NCI-H526 (cell line): ENCODE measurements around the gene COPS8.
A peak's percentile ranks its signal among the peaks of the same experiment; 100 is the strongest.

ENCODE experiments used
- DNase-seq, 2 experiments: peaks; one replicate each; lab custom pipeline; 2025; lab: John Stamatoyannopoulos, UW

The COPS8 gene

DNA sequence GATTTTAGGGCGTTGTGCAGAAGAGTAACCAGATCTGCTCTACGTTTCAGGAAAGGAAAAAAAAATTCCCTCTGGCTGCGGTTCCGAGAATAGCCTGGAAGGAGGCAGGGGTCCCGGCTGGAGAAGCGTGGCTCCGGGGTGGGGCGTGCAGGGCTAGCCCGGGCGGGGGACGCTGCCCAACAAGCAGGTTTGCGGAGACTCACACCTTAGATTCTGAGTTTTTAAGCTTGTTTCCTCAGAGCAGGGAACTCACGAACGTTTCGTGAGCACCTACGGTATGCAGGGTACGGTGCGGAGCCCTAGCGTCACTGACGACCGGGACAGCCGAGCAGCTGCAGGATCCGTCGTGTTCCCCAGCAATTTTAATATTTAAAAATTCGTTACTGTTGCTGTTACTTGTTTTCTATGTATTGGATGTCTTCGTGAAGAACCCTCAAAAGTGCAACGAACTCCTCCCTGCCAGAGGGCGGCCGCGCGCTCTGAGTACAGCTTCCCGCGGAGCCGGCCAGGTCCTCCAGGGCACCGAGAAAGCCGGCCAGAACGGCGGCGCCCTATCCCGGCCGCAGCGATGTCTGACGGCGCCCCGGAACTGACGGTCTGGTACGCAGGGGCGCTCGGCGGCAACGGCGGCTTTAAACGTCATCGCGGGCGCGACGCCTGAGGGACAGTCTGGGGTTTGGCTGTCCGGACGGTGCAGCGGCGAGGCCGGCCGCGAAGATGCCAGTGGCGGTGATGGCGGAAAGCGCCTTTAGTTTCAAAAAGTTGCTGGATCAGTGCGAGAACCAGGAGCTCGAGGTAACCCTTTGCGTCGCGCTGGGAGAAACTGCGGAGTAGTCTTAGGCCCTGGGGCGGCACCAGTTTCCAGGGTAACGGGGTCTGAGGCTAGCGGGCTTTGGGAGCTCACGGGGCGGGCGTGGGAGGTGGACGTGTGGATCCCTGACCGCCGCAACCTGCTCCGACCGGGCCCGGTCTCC is at the start of gene COPS8:
TSS of gene COPS8 (plus strand) at position 642 of the 974 bp plus-strand sequence. CDS start at position 718, 76 bp downstream.
- DNase-seq = peak; percentile 80 to 97

GRCh38 chr2:237039301-237040031 is 46.2 kb upstream of the COPS8 start:
- DNase-seq = no peak

GRCh38 chr2:237041231-237041630 is 44.5 kb upstream of the COPS8 start:
- DNase-seq = no peak

GRCh38 chr2:237042101-237042500 is 43.6 kb upstream of the COPS8 start:
- DNase-seq = no peak

DNA sequence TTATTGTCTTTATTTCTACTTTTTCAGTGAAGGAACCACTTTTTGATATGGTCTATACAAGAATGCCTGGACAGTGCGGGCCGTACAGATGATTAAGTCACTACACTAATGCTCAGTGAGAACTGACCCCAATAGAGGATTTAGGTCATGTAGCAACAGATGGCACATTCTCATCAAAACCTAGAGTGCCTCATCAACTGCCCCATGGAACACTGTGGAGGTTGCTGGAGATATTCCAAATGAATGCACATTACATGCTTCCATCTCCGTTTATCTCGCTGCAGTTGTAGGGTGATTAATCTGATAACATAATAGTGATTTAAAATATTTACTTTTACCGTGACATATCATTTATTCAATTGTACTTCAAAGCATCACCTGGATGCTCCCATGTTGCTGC is 41.8 kb upstream of the COPS8 start:
- DNase-seq = no peak

DNA sequence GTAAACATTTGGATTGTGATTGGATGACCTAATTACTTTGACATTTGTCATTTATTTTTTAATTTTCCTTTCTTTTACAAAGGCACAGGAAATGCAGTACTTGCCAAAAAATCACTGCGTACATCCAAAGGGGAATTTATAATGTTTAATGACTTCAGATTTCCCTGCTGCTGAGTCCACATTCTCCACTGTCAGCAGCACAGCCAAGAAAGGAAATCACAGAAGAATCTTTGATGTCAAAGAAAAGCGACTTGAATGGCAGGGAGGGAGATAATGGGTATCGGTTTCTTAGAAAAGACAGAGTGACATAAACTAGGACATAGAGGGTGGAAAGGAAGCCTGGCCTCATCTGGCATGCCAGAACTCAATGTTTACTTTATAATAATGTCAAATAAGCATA is 41.4 kb upstream of the COPS8 start:
- no peak for DNase-seq

DNA sequence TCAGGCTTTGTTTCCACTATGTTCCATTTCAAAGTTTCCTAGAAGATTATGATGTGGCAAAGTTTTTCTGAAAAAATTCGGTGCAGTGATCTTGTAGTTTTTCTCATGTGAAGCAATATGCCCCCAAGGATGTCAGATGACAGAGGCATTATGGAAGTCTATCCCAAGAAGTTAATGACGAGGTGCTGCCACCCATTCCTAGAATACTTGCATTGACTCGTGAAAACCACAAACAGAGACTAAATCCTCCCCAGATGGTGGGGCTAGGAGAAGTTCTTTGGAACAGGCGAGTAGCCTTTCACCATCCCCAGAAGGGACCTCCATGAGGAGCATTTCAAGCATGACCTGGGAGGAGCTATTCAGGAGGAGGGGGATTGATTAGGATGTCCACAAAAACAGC is 40.2 kb upstream of the COPS8 start:
- DNase-seq = no peak

GRCh38 chr2:237048595-237048994 is 37.1 kb upstream of the COPS8 start:
- DNase-seq = no peak

DNA sequence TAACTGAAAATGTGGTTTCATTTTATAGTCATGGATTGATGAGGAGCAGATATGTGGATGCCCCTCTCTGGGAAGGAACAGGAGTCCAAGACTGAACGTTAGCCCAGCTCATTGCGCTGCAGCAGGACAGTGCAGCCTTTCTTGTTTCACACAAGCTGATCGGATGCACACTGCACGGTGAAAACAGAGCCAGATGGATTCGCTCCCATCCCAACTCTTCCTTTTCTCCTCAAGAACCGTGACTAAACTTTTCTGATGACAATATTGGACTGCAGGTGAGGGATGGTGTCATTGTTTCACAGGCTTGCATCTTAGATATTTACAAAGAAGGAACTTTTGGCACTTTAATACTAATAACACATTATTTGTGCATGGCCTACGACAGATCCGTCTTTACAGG is 33.8 kb upstream of the COPS8 start:
- peak; percentile 20 to 55 for DNase-seq

GRCh38 chr2:237053066-237053465 is 32.6 kb upstream of the COPS8 start:
- no peak for DNase-seq

DNA sequence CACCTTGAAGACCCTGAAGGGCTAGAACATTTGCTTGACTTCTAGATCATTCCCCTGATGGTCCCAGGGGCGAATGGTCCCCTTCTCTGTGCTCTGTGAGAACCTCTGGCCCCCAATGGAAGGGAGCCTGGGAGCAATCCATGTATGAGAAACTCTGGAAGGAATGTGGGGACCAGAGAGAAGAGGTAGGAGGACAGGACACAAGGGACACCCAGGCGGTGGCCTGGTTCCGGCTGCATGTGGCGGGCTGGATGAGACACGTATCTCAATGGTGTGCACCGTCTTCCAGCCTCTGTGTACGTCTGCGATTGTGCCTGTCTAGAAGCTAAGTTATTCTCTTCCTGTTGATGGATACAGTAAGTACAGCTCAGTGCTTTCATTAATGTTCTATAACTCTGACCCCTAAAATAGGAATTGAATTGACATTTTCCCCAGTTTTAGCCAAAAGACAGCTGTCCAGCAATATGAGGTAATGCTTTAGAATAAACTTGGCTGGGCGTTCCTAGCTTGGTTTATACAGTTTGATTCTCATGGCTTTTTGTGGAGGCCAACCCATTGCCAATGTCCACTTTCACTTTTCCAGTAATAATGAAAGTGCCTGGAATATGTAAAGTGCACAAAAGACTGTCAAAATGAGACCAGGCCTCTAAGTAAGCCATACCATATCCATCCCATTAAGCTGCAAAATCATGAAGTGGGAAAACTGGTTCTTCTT is 30.1 kb upstream of the COPS8 start:
- DNase-seq = peak in 1 of 2 experiments; percentile 35

DNA sequence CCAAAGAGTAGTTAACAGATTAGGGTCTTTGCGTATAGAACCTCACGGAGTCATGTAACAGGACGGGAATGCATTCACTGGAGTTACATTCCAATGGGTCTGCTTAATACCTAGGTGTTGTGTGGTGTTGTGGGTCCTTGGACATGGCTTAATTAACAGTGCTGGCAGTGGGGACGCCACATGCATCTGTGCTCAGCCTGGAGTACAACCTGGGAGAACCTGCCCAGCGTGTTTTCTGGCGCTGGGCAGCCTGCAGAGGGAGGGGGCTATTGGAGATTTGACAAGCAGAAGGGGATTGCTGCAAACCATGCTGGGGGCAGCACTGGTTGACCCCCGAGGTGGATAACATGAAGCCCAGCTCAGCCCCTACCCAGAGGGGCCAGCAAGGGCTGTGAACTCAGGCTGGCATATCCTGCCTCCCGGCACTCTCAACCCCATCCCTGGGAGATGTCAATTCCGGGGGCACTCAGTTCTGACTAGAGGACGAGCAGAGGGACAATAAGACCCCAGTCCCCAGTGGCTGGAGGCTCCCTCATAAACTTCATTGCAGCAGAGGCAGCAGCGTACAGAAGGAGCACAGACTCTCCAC is 29.3 kb upstream of the COPS8 start:
- DNase-seq = peak; percentile 5 to 56

GRCh38 chr2:237057107-237057506 is 28.6 kb upstream of the COPS8 start:
- DNase-seq = no peak

- DNase-seq = peak; percentile 93 to 94
These were observed 27.8 kb upstream of the COPS8 start for GRCh38 chr2:237057893-237058300.

DNA sequence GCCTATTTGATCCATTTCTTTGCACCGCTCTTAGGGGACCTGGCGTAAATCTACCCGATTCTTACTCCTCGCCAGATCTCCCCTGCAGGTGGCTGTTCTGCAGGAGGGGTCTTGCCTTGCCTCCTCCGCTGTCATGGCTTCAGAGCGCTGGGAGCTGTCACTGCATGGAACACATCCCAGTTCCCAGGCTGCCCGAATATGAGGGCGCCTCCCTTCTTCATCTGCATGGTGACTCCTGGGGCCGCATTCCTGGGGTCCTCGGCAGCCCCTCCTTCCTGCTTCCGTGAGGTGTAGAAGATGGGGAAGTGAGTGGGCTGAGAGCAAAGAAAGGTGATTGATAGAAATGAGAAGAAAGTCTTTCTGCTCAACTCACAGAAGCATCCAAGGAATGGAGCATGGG is 27.3 kb upstream of the COPS8 start:
- DNase-seq = peak; percentile 63

DNA sequence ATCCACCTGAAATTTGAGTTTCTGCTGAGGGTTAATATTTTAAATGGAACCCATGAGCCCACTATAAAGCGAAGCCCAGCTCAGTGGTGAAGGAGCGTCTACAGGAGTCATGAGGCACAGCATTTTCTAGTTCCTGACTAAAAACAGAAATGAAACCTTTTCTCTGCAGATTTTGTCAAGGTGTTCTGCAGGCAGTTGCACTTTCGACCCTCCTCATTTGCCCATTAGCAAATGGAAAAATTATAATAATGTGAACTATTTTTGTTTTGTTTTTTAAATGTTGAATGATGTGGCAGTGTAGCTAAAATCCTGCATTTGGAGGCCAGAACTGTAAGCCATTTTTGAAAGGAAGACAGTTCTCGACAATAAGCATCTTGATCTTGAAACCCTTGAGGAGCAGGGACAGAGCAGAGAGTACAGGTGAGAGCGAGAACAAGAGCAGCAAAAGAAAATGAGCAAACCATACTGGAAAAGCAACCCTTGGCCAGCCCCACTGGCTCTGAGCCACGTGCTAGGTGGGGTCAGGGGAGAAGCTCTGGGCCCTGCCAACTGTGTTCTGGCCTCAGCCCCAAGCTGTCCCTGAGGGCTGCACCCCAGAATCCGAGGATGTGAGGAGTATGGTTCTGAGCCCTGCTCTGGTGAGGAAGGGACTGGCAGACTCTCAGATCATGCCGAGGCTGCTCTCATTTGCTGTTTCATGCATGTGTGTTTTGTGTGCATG is 26.4 kb upstream of the COPS8 start:
- no peak for DNase-seq

GRCh38 chr2:237060534-237061312 is 25.0 kb upstream of the COPS8 start:
- DNase-seq = peak; percentile 87 to 91

GRCh38 chr2:237061356-237061755 is 24.3 kb upstream of the COPS8 start:
- DNase-seq = no peak

GRCh38 chr2:237062585-237062984 is 23.1 kb upstream of the COPS8 start:
- DNase-seq = no peak
